HG03558 (cell line): ENCODE results near the gene CFAP45.
A peak's percentile ranks its signal among the peaks of the same experiment; 100 is the strongest.

ENCODE experiments used
- ATAC-seq: cut with Tn5 transposase; IDR thresholded peaks from one replicate; pipeline ENCODE4 v1.9.1; 2021; ENCODE audit warnings: moderate number of reproducible peaks; ENCODE audit not compliant: unreplicated experiment; ENCODE audit errors: extremely low read depth

The CFAP45 gene

GRCh38 chr1:159857889-159858288, 42.1 kb downstream of the CFAP45 start:
- ATAC-seq = no peak

GRCh38 chr1:159856576-159856975, 43.4 kb downstream of the CFAP45 start:
- no peak for ATAC-seq

GRCh38 chr1:159855709-159856108, 44.3 kb downstream of the CFAP45 start:
- ATAC-seq = no peak

DNA sequence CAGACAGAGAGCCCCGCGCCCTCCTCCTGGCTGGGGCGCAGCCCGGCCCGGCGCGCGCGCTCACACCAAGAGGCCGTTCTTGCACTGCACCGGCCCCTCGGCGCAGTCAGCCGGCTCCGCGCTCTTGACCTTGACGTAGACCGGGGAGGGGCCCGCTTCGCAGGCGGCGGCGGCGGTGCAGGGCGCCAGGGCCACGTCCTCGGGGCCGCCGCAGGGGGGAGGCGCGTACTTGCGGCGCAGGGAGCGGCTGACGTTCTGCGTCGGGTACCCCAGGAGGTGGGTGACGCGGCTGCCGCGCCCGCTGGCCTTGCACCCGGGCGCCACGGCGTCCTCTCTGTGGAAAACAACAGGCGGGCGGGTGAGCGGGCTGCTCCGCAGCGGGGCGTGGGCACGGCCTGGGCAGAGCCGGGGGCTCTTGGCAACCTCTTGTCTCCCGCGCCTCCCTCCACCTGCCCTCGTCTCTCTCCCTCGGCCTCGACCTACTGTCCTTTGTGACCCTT, 45.2 kb downstream of the CFAP45 start:
- no peak for ATAC-seq

DNA sequence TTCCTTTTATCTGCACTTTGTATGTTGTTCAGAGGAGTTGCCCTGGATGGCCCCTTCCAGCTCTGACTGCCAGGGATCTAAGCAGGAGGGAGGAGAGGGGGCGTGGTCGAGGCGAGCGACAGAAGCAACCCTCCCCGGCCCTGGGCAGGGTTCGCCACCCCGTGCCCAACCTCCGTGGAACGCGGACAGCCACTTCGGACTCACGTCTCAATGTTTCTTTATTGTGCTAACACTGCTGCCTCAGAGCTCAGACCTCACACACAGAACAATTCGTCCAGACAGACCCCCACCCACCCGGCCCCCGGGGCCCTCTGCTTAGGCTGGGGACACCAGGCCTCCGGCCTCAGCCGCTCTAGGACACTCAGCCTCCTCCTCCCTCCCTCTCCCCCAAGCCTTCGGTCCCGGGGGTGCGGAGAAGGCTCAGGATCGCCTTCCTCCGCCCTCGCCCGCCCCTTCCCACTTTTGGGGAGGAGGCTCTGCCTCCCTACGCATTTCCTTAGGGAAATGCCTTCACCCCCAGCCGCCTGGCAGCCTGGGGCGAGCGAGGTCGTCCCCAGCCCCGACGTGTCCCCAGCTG, 45.8 kb downstream of the CFAP45 start:
- no peak for ATAC-seq

- ATAC-seq = no peak
Observed at GRCh38 chr1:159853417-159854115, 46.4 kb downstream of the CFAP45 start.

DNA sequence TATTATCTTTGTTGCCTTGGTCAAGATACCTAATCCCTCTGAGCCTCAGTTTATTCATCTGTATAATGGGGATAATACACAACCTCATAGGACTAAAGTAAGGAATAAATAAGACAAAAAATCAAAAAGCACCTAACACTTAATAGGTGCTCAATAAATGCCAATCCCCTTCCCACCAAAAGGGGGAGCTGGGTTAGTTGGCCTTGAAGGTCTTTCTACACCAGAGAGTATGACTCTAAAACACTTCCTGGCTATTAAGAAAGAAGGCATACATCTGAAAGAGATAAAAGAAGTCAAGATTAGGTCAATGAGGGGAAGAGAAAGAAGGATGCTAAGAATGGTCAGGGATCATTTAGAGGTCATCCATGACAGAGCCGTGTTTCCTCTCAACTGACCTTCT, 48.6 kb downstream of the CFAP45 start:
- no peak for ATAC-seq

DNA sequence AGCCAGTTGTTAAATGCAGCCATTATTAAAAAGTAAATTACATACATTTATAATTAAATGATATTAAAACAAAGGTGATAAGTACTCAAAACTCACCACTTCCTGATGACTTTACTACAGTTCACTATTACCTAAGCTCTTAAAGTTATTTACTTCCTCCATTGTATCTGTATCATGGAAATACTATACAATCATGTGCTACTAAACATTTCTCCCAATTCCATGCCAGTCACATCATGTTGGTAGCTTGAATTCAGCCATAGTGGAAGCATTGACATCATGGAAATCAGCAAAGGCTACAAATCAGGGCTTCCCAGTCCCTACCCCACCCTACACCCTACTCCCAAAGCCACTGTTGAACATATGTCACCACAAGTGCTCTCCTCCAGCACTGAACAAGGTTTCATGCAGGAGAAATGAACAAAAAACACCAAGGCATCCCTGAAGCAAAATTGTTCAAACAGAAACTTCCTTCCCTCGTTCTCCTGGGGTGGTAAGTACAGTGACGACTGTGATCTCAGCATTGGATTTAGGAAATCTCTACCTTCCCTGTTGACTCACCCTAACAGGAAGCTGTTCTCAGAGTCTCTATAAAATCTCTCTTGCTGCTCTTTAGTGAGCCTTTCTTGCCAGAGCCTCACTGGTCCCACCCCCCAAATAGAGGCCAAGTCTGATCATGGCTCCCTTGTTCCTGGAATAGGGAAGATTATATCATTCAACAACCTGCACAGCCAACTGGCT, 50.2 kb downstream of the CFAP45 start:
- ATAC-seq = no peak

- no peak for ATAC-seq
Observed at GRCh38 chr1:159848326-159848725, 51.6 kb downstream of the CFAP45 start.

- no peak for ATAC-seq
Observed at GRCh38 chr1:159847231-159847630, 52.7 kb downstream of the CFAP45 start.

DNA sequence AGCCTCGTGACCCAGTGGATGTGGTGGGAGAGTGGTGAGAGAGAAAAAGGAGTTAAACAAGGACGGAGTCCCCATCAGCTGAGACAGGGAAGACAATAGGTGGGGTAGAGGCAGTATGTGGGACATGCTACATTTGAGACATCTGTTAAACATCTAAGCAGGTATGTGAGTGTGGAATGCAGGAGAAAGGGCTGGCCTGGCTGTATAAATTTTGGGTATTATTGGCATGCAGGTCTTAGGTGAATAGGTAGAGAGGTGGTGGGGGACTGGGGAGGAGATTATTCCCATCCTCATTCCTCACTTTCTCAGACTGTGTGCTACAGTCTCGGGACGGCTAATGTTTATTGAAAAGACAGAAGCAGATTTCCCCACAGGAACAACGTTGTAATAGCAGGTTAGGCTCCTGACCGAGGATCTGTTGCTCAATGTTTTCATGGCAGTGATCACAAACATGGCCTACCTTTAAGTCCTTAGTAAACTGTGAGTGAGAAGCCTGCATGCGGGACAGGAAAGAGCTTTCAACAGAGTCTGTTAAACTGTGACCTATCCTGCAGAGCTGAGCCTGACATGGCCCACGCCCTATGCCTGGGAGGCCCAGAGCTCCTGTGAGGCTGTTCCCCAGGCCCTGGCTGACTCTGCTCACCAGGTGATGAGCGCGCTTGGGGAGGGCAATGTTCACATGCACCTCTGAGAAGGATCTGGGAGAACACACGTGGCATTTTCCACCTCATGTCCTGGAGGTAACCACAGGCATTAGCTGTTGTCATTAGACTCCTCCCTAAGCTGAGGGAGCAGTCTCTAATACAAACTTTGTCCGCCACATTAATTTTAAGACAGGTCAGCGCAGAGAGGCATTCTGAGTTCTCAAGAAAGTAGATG, 54.0 kb downstream of the CFAP45 start:
- ATAC-seq = no peak

GRCh38 chr1:159843459-159843858, 56.5 kb downstream of the CFAP45 start:
- ATAC-seq = no peak

DNA sequence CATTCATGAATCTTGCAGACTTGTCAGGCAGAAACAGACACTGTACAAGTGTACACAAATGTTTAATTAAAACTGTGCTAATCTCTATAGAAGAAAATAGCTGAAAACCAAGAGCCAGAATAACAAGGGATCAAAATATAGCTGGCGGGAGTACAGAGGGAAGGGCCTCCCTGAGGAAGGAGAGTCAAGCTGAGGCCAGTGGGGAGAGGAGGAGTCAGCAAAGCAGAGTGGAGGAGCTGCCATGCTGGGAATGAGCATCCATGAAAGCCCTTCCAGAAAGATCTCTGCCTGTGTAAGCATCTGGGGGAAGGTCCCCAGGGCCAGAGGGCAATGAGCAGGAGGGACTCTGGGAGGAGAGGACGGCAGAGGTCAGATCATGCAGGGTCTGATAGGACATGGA, 58.2 kb downstream of the CFAP45 start:
- ATAC-seq = no peak

- ATAC-seq = peak; percentile 44
Observed at GRCh38 chr1:159839116-159839849, 60.7 kb downstream of the CFAP45 start.

GRCh38 chr1:159838715-159839114, 61.2 kb downstream of the CFAP45 start:
- ATAC-seq = no peak

- no peak for ATAC-seq
Observed at GRCh38 chr1:159835862-159836525, 64.0 kb downstream of the CFAP45 start.

- no peak for ATAC-seq
Observed at GRCh38 chr1:159835356-159835755, 64.6 kb downstream of the CFAP45 start.

- ATAC-seq = no peak
Observed at GRCh38 chr1:159832309-159832708, 67.7 kb downstream of the CFAP45 start.

GRCh38 chr1:159831412-159832141, 68.4 kb downstream of the CFAP45 start:
- no peak for ATAC-seq
